Fibroblast of upper back skin (primary cell): ENCODE measurements around the gene CUBN.
A peak's percentile ranks its signal among the peaks of the same experiment; 100 is the strongest.

Experiments used
- DNase-seq: peaks from one replicate; pipeline ENCODE4 v3.0.0-alpha.2; 2013

The CUBN gene

DNA sequence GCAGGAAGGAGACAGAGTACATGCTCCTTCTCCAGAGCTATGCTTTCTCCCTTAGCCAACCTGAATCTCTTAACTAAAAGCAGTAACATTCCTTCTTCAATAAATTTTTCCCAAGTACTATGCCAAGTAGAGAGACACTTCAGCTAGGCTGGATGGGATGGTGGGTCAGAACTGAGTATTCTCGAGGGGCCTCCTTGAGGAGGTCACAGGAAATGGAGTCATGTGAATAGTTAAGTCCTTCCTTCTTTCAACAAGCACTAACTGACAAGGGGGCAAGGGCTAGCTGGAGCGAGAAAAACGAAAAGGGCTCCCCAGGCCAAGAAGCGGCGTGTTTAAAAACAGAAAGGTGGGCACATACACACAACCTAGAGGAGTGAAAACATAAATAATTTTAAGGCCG lies 317.8 kb downstream of the CUBN start:
- no peak for DNase-seq

DNA sequence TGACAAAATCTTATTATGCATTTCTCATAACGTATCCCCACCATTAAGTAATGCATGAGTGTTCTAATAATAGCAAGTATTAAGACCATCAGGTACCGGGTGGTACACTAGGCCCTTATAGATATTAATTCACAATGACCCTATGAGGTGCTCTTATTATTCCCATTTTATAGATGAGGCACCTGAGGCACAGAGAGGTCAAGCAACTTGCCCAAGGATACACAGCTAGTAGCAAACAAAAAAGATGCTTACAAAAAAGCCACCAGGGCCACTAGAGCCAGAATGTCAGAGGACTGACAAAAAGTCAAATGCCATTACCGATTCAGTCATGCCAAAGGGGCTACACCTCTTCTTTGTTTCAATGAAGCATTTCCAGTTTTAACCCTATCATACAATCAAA lies 318.3 kb downstream of the CUBN start:
- DNase-seq: no peak

DNA sequence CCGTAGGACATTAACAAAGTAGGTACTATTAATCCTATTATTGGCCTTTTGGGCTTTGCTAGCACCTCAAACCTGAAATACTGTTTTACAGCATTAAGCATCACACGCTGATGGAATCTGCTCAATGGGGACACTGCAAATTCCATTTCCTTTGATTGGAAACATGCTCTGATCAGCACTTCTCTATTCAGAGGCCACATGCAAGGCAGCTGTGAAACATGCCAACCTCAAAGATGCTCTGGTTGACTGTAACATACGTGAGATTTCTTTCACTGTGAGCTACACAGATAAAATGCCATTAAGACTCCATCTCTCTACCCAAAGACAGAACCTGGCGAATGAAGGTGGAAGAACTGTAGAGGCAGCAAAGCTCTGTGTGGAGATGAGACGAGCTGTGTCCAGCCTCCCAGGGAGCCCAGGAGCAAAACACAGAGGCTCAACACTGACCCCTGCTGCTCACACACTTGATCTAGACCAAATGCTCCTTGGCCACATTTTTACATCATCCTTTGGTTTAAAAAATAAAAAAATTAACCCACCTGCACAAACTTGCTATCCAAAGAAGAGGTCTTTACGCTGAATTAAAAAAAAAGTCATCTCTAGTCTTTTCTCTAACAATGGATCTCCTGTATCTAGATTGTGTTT lies 320.4 kb downstream of the CUBN start:
- peak; percentile 30 for DNase-seq

GRCh38 chr10:16804123-16804522 lies 325.5 kb downstream of the CUBN start:
- no peak for DNase-seq

- no peak for DNase-seq
Measured at GRCh38 chr10:16803464-16803863, 326.1 kb downstream of the CUBN start.

- DNase-seq: no peak
Measured at GRCh38 chr10:16799621-16800020, 330.0 kb downstream of the CUBN start.

- no peak for DNase-seq
Measured at GRCh38 chr10:16798571-16798970, 331.0 kb downstream of the CUBN start.

DNA sequence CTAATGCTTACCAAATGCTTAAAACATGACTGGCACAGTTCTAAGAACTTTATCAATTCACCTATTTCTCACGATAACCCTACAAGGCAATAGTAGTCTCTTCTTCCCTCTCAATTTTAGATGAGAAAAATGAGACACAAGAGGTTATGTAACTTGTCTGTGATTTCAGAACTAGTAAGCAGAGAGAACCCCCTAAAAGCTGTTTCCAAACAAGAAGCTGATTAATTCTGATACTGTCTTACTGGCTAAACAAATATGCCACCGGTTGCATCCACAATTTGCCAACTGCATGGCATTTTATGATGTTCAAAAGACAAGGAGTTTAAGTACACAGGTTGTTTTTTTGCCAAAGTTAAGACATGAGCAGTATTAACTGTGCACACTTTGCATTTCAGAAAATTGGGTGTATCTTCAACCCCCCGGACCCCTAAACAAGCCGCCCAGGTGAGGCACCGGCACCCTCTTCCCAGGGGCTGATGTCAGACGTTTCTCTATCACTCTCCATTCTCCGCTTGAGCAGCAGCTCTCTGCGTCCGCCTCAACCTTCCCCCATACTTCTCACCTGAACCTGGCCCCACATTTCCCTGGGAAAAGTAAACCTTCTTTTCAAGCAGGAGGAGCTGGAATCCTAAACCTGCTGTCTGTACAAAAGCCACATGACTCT lies 334.1 kb downstream of the CUBN start:
- DNase-seq: no peak

DNA sequence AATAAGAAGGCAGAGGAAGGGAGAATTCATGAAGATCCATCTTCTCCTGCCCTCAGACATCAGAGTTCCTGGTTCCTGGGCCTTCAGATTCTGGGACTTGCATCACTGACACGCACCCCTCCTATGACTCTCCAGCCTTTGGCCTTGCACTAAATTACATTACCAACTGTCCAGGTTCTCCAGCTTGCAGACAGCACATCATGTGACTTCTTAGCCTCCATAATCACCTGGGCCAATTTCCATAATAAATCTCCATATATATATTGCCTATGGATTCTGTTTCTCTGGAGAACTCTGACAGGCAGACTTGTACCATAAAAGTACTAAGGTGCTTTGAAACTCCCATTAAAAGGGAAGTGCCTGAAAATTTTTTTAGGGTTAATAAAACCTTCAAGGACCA lies 335.6 kb downstream of the CUBN start:
- DNase-seq: no peak

- DNase-seq: peak; percentile 51
Measured at GRCh38 chr10:16792675-16793074, 336.9 kb downstream of the CUBN start.

GRCh38 chr10:16789765-16790164 lies 339.8 kb downstream of the CUBN start:
- DNase-seq: no peak

- DNase-seq: no peak
Measured at GRCh38 chr10:16789261-16789660, 340.4 kb downstream of the CUBN start.

- no peak for DNase-seq
Measured at GRCh38 chr10:16788778-16789177, 340.8 kb downstream of the CUBN start.

DNA sequence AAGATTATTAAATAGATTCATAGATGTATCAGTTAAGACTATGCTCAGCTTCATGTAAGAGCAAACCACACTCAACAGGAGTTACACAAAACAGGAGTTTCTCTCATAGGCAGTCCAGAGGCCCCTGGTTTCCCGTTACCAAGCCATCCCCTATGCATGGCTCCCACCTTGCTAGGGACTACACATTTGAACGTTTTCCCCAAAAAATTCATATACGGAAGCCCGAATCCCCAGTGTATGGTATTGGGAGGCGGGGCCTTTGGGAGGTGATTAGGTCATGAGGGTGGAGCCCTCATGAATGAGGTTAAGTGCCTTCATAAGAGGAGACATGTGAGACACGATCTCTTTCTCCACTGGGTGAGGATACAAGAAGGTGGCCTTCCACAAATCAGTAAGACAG lies 341.5 kb downstream of the CUBN start:
- no peak for DNase-seq

DNA sequence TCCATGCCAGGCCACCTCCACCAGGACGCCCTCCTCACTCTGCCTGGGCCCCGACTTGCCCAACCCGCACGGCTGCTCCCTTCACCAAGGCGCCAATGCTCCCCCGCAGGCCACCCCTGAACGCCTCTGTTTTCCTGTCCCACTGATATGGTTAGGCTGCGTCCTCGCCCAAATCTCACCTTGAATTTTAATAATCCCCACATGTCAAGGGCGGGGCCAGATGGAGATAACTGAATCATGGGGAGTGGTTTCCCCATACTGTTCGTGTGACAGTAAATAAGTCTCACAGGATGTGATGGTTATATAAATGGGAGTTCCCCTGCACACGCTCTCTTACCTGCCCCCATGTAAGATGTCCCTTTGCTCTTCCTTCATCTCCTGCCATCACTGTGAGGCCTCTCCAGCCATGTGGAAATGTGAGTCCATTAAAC lies 342.2 kb downstream of the CUBN start:
- DNase-seq: no peak

DNA sequence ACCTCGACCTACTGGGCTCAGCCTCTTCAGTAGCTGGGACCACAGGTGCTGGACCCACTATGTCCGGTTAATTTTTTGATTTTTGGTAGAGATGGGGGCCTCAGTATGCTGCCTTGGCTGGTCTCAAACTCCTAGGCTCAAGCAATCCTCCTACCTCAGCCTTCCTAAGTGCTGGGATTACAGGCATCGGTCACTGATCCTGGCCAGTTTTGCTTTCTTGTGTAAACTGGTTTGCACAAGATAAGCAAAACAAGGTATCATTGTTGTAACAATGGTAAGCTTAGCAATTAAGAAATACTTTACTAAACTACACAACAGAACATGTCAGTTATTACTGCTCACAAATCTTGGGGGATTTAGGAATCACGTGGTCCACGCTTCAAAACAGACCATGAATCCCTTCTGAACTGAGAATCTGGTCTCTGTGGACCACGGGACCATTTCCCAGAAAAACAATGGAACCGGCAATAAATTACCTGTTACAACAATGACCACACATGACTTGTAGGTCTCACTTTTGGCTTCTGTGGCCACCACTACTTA lies 349.2 kb downstream of the CUBN start:
- DNase-seq: no peak

DNA sequence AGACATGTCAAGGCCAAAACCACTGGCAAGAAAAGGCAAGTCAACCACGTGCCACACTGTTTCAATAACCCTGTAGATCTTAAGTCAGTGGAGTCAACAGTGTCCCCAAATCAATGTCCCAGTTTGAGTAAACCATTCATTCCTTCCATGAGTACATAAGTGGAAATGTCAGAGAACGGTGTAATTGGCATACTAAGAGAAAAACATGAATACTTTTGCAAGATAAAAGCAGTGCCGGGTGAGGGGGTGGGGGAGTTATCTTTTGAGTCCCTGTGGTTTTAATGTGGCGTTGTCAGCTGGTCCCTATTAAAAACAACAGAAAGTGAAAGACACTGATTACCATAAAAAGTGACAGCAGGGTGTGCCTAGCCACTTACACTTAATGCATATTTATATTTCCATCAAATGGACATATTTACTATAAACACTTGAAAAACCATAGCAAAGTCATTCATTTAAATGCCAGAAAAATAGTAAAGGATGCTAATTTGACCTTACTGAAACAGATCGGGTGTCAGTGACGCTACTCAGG lies 350.2 kb downstream of the CUBN start:
- no peak for DNase-seq

GRCh38 chr10:16777473-16778370 lies 351.9 kb downstream of the CUBN start:
- peak; percentile 43 for DNase-seq

DNA sequence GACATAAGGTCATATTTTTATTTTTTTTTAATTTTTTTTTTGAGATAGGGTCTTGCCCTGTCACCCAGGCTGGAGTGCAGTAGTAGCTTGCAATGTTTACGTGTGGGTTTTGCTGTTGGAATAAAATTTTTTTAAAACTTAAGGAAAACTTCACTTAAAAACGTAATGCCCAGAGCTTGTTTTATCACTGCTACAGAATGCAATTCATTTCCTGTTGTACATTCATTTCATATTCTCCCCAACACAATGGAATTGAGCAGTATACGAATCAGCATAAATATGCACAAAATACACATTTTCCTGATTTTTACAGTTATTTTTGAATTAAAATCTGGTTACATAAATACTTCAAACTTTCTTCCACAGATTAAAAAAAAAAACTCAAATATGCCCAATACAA lies 352.7 kb downstream of the CUBN start:
- DNase-seq: no peak
